Activated CD4-positive, alpha-beta T cell treated with anti-CD3 and anti-CD28 coated beads, Interleukin-2, amount 10 ng/mL, durations not matched to agents 7 days and 5 days (primary cell): ENCODE results near the gene ZDHHC1. TPM values are rescaled to one million over a fixed set of nuclear protein-coding genes. Genes with fewer than 3 reads are reported as not detected.
"Not testable (repeated sequence)": the region's sequence is repeated elsewhere in the genome, so short reads cannot be mapped to it uniquely, and the experiment has no call there.

Experiments used
- CTCF ChIA-PET: fragments of 350-600 bp; sonication (Branson Sonifier 250); formaldehyde crosslinking; loops from one replicate; lab custom pipeline; 2021; ENCODE audit warnings: antibody characterized with exemption; lab: Charles Lee
- POLR2A ChIA-PET: fragments of 350-600 bp; sonication (Branson Sonifier 250); formaldehyde crosslinking; loops from one replicate; lab custom pipeline; 2021; ENCODE audit warnings: antibody characterized with exemption; lab: Charles Lee
- DNase-seq: peaks from one replicate; pipeline ENCODE4 v3.0.0-alpha.2; 2020
- H3K27ac Mint-ChIP-seq: one replicate; pipeline ENCODE4 v1.8.0; 2021; ENCODE audit warnings: mild to moderate bottlenecking, moderate library complexity, mixed read lengths
- H3K27me3 Mint-ChIP-seq: one replicate; pipeline ENCODE4 v1.8.0; 2021; ENCODE audit warnings: mixed read lengths
- H3K36me3 Mint-ChIP-seq: one replicate; pipeline ENCODE4 v1.8.0; 2021; ENCODE audit warnings: low read depth, mixed read lengths
- H3K4me1 Mint-ChIP-seq: one replicate; pipeline ENCODE4 v1.8.0; 2021; ENCODE audit warnings: mixed read lengths
- H3K4me3 Mint-ChIP-seq: one replicate; pipeline ENCODE4 v1.8.0; 2021; ENCODE audit warnings: mild to moderate bottlenecking, moderate library complexity, mixed read lengths
- H3K9me3 Mint-ChIP-seq: one replicate; pipeline ENCODE4 v1.8.0; 2021; ENCODE audit warnings: mixed read lengths
- total RNA-seq, 2 experiments: library from RNA; stranded (reverse); gene quantifications; one replicate each; pipeline ENCODE4 v1.2.3, GENCODE V29; 2021

ZDHHC1 gene
- total RNA-seq, 2 experiments from 2014 or later = 0.22 to 0.29 TPM

- Mint-ChIP-seq H3K27me3 (peaks cover 45% of the 10 kb centered on the region), H3K27ac (no peak overlapping the region), H3K4me3 (no peak overlapping the region), H3K4me1 (peaks cover 5% of the 10 kb centered on the region), H3K36me3 (no peaks in the 10 kb centered on the region), H3K9me3 (no peaks in the 10 kb centered on the region)
- no peak for DNase-seq
- ChIA-PET POLR2A (interaction anchor here (0.6 kb wide), 1 partner anchor 10 kb away, joined by 3 read pairs; the partner anchor contains the start of gene ZDHHC1), CTCF (interaction anchor here (0.9 to 4.2 kb wide), 7 partner anchors 16 to 165 kb away, joined by 3 to 29 read pairs (median 3); partner anchors contain the start of genes ATP6V0D1 and TPPP3)
Measured at GRCh38 chr16:67426022-67426421, 9.7 kb upstream of the ZDHHC1 start.

- H3K9me3 Mint-ChIP-seq = no peaks in the 10 kb centered on the region
- no peak overlapping the region for H3K27ac Mint-ChIP-seq
- H3K4me3 Mint-ChIP-seq = no peak overlapping the region
- H3K36me3 Mint-ChIP-seq = no peaks in the 10 kb centered on the region
- H3K4me1 Mint-ChIP-seq = peaks cover 5% of the 10 kb centered on the region
- ChIA-PET CTCF (interaction anchor here (0.9 to 4.2 kb wide), 6 partner anchors 13 to 55 kb away, joined by 3 to 29 read pairs (median 3); partner anchors contain the start of genes ATP6V0D1 and TPPP3), POLR2A (no interaction called here)
- no peak for DNase-seq
- peaks cover 45% of the 10 kb centered on the region for H3K27me3 Mint-ChIP-seq
Measured at GRCh38 chr16:67425580-67425979, 9.3 kb upstream of the ZDHHC1 start.

GRCh38 chr16:67425061-67425460 is 8.8 kb upstream of the ZDHHC1 start:
- Mint-ChIP-seq H3K4me1 (peaks cover 1% of the 10 kb centered on the region), H3K36me3 (no peaks in the 10 kb centered on the region), H3K9me3 (no peaks in the 10 kb centered on the region), H3K4me3 (no peak overlapping the region), H3K27me3 (peaks cover 40% of the 10 kb centered on the region), H3K27ac (no peak overlapping the region)
- ChIA-PET CTCF (interaction anchor here (0.9 to 1.4 kb wide), 4 partner anchors 12 to 31 kb away, joined by 3 to 4 read pairs (median 3); partner anchors contain the start of gene TPPP3), POLR2A (no interaction called here)
- DNase-seq = no peak

GRCh38 chr16:67424261-67424615 is 8.0 kb upstream of the ZDHHC1 start:
- peaks cover 39% of the 10 kb centered on the region for H3K27me3 Mint-ChIP-seq
- CTCF ChIA-PET = interaction anchor here (1.0 kb wide), 1 partner anchor 11 kb away, joined by 3 read pairs; no protein-coding TSS in a partner anchor
- POLR2A ChIA-PET = no interaction called here
- H3K36me3 Mint-ChIP-seq = no peaks in the 10 kb centered on the region
- H3K27ac Mint-ChIP-seq = no peak overlapping the region
- H3K9me3 Mint-ChIP-seq = no peaks in the 10 kb centered on the region
- H3K4me3 Mint-ChIP-seq = no peak overlapping the region
- H3K4me1 Mint-ChIP-seq = no peaks in the 10 kb centered on the region
- no peak for DNase-seq

- Mint-ChIP-seq H3K4me1 (no peaks in the 10 kb centered on the region), H3K27ac (no peak overlapping the region), H3K36me3 (no peaks in the 10 kb centered on the region), H3K27me3 (peaks cover 35% of the 10 kb centered on the region), H3K4me3 (no peak overlapping the region), H3K9me3 (no peaks in the 10 kb centered on the region)
- DNase-seq = no peak
- ChIA-PET POLR2A (no interaction called here), CTCF (no interaction called here)
Measured at GRCh38 chr16:67423611-67424260, 7.5 kb upstream of the ZDHHC1 start.

GRCh38 chr16:67423015-67423414 is 6.7 kb upstream of the ZDHHC1 start:
- Mint-ChIP-seq H3K4me1 (no peaks in the 10 kb centered on the region), H3K4me3 (no peak overlapping the region), H3K27ac (no peak overlapping the region), H3K27me3 (peaks cover 34% of the 10 kb centered on the region), H3K9me3 (no peaks in the 10 kb centered on the region), H3K36me3 (no peaks in the 10 kb centered on the region)
- no peak for DNase-seq
- ChIA-PET CTCF (interaction anchor here (1.6 kb wide), 1 partner anchor 24 kb away, joined by 4 read pairs; no protein-coding TSS in a partner anchor), POLR2A (no interaction called here)

GRCh38 chr16:67421030-67421429 is 4.8 kb upstream of the ZDHHC1 start:
- no peaks in the 10 kb centered on the region for H3K9me3 Mint-ChIP-seq
- CTCF ChIA-PET = interaction anchor here (0.6 to 1.4 kb wide), 9 partner anchors 8 to 526 kb away, joined by 3 to 5 read pairs (median 4); no protein-coding TSS in a partner anchor
- POLR2A ChIA-PET = no interaction called here
- H3K36me3 Mint-ChIP-seq = no peaks in the 10 kb centered on the region
- H3K27ac Mint-ChIP-seq = no peak overlapping the region
- no peak for DNase-seq
- no peak overlapping the region for H3K4me3 Mint-ChIP-seq
- H3K27me3 Mint-ChIP-seq = peaks cover 39% of the 10 kb centered on the region
- peaks cover 4% of the 10 kb centered on the region for H3K4me1 Mint-ChIP-seq

- Mint-ChIP-seq H3K4me3 (no peak overlapping the region), H3K27ac (no peak overlapping the region), H3K36me3 (no peaks in the 10 kb centered on the region), H3K4me1 (peaks cover 8% of the 10 kb centered on the region), H3K27me3 (peaks cover 38% of the 10 kb centered on the region), H3K9me3 (no peaks in the 10 kb centered on the region)
- CTCF ChIA-PET = interaction anchor here (0.6 to 1.4 kb wide), 3 partner anchors 9 to 17 kb away, joined by 3 to 5 read pairs (median 4); no protein-coding TSS in a partner anchor
- no peak for DNase-seq
- POLR2A ChIA-PET = no interaction called here
Measured at GRCh38 chr16:67419931-67420330, 3.7 kb upstream of the ZDHHC1 start.

GRCh38 chr16:67419502-67419901 is 3.2 kb upstream of the ZDHHC1 start:
- Mint-ChIP-seq H3K27me3 (peaks cover 37% of the 10 kb centered on the region), H3K36me3 (no peaks in the 10 kb centered on the region), H3K4me3 (no peak overlapping the region), H3K4me1 (peaks cover 8% of the 10 kb centered on the region), H3K27ac (no peak overlapping the region), H3K9me3 (no peaks in the 10 kb centered on the region)
- ChIA-PET POLR2A (no interaction called here), CTCF (no interaction called here)
- no peak for DNase-seq

- H3K27me3 Mint-ChIP-seq = peaks cover 37% of the 10 kb centered on the region
- no peak overlapping the region for H3K27ac Mint-ChIP-seq
- no peaks in the 10 kb centered on the region for H3K9me3 Mint-ChIP-seq
- CTCF ChIA-PET = interaction anchor here (1.0 to 1.5 kb wide), 3 partner anchors 10 to 93 kb away, joined by 3 to 8 read pairs (median 7); no protein-coding TSS in a partner anchor
- H3K4me3 Mint-ChIP-seq = no peak overlapping the region
- no peaks in the 10 kb centered on the region for H3K36me3 Mint-ChIP-seq
- H3K4me1 Mint-ChIP-seq = peaks cover 8% of the 10 kb centered on the region
- POLR2A ChIA-PET = no interaction called here
- DNase-seq = no peak
Measured at GRCh38 chr16:67417333-67418061, 1.2 kb upstream of the ZDHHC1 start.

- CTCF ChIA-PET, H3K36me3 Mint-ChIP-seq, DNase-seq, H3K4me1 Mint-ChIP-seq, H3K9me3 Mint-ChIP-seq, POLR2A ChIA-PET, H3K27ac Mint-ChIP-seq: not testable (repeated sequence)
- Mint-ChIP-seq H3K4me3 (peak overlapping the region; percentile 35), H3K27me3 (peaks cover 39% of the 10 kb centered on the region)
Measured at GRCh38 chr16:67415421-67415820, 856 bp downstream of the ZDHHC1 start.

- Mint-ChIP-seq H3K36me3 (no peaks in the 10 kb centered on the region), H3K9me3 (no peaks in the 10 kb centered on the region), H3K4me3 (no peak overlapping the region), H3K4me1 (peaks cover 8% of the 10 kb centered on the region), H3K27me3 (peaks cover 33% of the 10 kb centered on the region), H3K27ac (no peak overlapping the region)
- DNase-seq = no peak
- POLR2A ChIA-PET = no interaction called here
- CTCF ChIA-PET = interaction anchor here (1.0 to 2.2 kb wide), 2 partner anchors 14 to 154 kb away, joined by 4 to 7 read pairs; no protein-coding TSS in a partner anchor
Measured at GRCh38 chr16:67413978-67414911, 2.0 kb downstream of the ZDHHC1 start.
